ENCODE measurements around the gene CAPN10.

- TF ChIP-seq GATA2 (IDR thresholded peaks at IDR 0.05; ENCODE audit: low read depth, low read length), result no peak
- no peak for TF ChIP-seq GATA3 (IDR thresholded peaks at IDR 0.05; ENCODE audit: low read depth, low read length)
These were observed 61.7 kb downstream of the CAPN10 start for GRCh38 chr2:240648155-240648649.

All from SH-SY5Y (cell line).